Esophagus squamous epithelium (tissue), 5 donors: ENCODE data around the gene KCTD12. TPM values are rescaled to one million over a fixed set of nuclear protein-coding genes. Genes with fewer than 3 reads are reported as not detected.
A peak's percentile ranks its signal among the peaks of the same experiment; 100 is the strongest.

Experiments used
- DNase-seq: peaks from one replicate; lab custom pipeline; 2025; lab: John Stamatoyannopoulos, UW
- H3K27ac ChIP-seq, 4 donors: fragments of 200-600 bp; sonication (generic); one replicate each; pipeline ENCODE4 v1.5.1; 2016 to 2019; ENCODE audit warnings: mild to moderate bottlenecking in 1 of 4
- H3K27me3 ChIP-seq, 4 donors: fragments of 200-600 bp; sonication (generic); 1 replicate in 3 of 4; 2 replicates in 1 of 4; pipeline versions ENCODE4 v1.5.1 to v1.6.0; 2017 to 2021; ENCODE audit warnings: antibody characterized with exemption in 1 of 4
- H3K36me3 ChIP-seq, 3 donors: fragments of 200-600 bp; sonication (generic); one replicate each; pipeline ENCODE4 v1.5.1; 2016 to 2019
- H3K4me1 ChIP-seq, 3 donors: fragments of 200-600 bp; sonication (generic); one replicate each; pipeline ENCODE4 v1.5.1; 2017 to 2019
- H3K4me3 ChIP-seq, 4 donors: fragments of 200-600 bp; sonication (generic); 1 replicate in 3 of 4; 2 replicates in 1 of 4; pipeline ENCODE4 v1.5.1; 2016 to 2019; ENCODE audit warnings: mild to moderate bottlenecking in 2 of 4, moderate library complexity in 1 of 4
- H3K9me3 ChIP-seq, 3 donors: fragments of 200-600 bp; sonication (generic); one replicate each; pipeline ENCODE4 v1.5.1; 2016 to 2019
- CTCF ChIP-seq, 6 experiments: fragments of 450-650 bp in 4 of 6; fragments of 200-600 bp in 2 of 6; sonication (generic) in 2 of 6; IDR thresholded peaks; one replicate each; pipeline ENCODE4 v1.5.1; 2016 to 2019; ENCODE audit warnings: antibody characterized with exemption in 6 of 6, mild to moderate bottlenecking in 4 of 6, moderate library complexity in 4 of 6
- POLR2A ChIP-seq, 4 donors: fragments of 450-650 bp; IDR thresholded peaks; one replicate each; pipeline ENCODE4 v1.6.1; 2017; ENCODE audit warnings: antibody characterized with exemption in 4 of 4, mild to moderate bottlenecking in 4 of 4, moderate library complexity in 3 of 4
- WGBS, 2 donors: methylation state at CpG; one replicate each; pipeline ENCODE4 v1.1.5; 2018; 5-methylcytosine and 5-hydroxymethylcytosine counted together
- intact Hi-C: fragments of 100-400 bp; cut with DNase I; formaldehyde crosslinking; loops from one replicate; pipeline ENCODE4 v1.15.0; 2022
- total RNA-seq, 4 donors: library from RNA; depleted of rRNA; stranded (reverse); fragments of >200 nt; gene quantifications; one replicate each; pipeline ENCODE4 v1.1.0, GENCODE V29; 2016
- donor health status: DM: yes; HTN: yes; CAD: no.

The KCTD12 gene
- total RNA-seq, 4 donors from 2014 or later: 6.2 to 63.3 (median 23.1) TPM

- H3K27me3 ChIP-seq: peaks cover 0 to under 1% (median 0%) of the 10 kb centered on the region in 4 donors
- TF ChIP-seq CTCF (IDR thresholded peaks at IDR 0.05) (no peak), POLR2A (IDR thresholded peaks at IDR 0.05) (no peak)
- H3K9me3 ChIP-seq: no peaks in the 10 kb centered on the region
- H3K27ac ChIP-seq: peak overlapping the region in 1 of 4 donors; percentile 72
- H3K4me1 ChIP-seq: peaks cover 0 to 20% (median 13%) of the 10 kb centered on the region in 3 donors
- no peak for DNase-seq
- 77 to 83% methylated on average over 2 to 3 of the region's 3 CpGs for WGBS, 2 donors
- H3K36me3 ChIP-seq: no peaks in the 10 kb centered on the region
- intact Hi-C loops: no loop called here
- no peak overlapping the region for H3K4me3 ChIP-seq
Observed at GRCh38 chr13:76878043-76878442, 8.2 kb downstream of the KCTD12 start.

GRCh38 chr13:76875271-76875815 is 10.9 kb downstream of the KCTD12 start:
- H3K4me1 ChIP-seq: peaks cover 0 to 13% (median 13%) of the 10 kb centered on the region in 3 donors
- no peaks in the 10 kb centered on the region for H3K9me3 ChIP-seq
- no peak overlapping the region for H3K4me3 ChIP-seq
- DNase-seq: no peak
- H3K27me3 ChIP-seq: peaks cover 0 to 5% (median 0%) of the 10 kb centered on the region in 4 donors
- no peaks in the 10 kb centered on the region for H3K36me3 ChIP-seq
- intact Hi-C loops: no loop called here
- no peak for TF ChIP-seq CTCF (IDR thresholded peaks at IDR 0.05)
- TF ChIP-seq POLR2A (IDR thresholded peaks at IDR 0.05): no peak
- WGBS, 2 donors: 68 to 91% methylated on average over 3 of the region's 3 CpGs
- no peak overlapping the region for H3K27ac ChIP-seq

GRCh38 chr13:76874479-76874878 is 11.7 kb downstream of the KCTD12 start:
- Histone ChIP-seq H3K27ac (no peak overlapping the region), H3K27me3 (peaks cover 0 to 5% (median 0%) of the 10 kb centered on the region in 4 donors), H3K4me1 (peaks cover 0 to 7% (median 7%) of the 10 kb centered on the region in 3 donors), H3K4me3 (no peak overlapping the region), H3K36me3 (no peaks in the 10 kb centered on the region), H3K9me3 (no peaks in the 10 kb centered on the region)
- intact Hi-C loops: no loop called here
- no peak for TF ChIP-seq POLR2A (IDR thresholded peaks at IDR 0.05)
- no peak for TF ChIP-seq CTCF (IDR thresholded peaks at IDR 0.05)
- DNase-seq: no peak
- 67 to 85% methylated on average over 2 of the region's 2 CpGs for WGBS, 2 donors

DNA sequence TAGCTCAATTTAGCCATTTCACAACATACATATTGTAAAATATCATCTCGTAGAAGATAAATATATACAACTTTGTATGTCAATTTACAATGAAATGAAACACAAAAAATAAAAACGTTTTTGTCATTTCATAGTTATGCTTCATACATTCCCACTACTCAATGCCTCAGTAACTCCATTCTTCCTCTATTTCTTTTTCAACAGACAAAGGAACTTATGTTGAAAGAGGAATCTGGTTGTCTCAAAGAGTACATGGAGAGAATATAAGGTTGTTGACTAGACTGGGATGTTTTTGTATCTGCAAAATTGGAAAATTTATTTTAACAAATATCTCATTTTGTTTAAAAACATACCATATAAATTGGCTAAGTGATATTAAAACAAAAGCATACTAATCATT is 12.8 kb downstream of the KCTD12 start:
- intact Hi-C loops: no loop called here
- H3K9me3 ChIP-seq: no peaks in the 10 kb centered on the region
- no peak overlapping the region for H3K4me3 ChIP-seq
- no peaks in the 10 kb centered on the region for H3K36me3 ChIP-seq
- DNase-seq: no peak
- no peaks in the 10 kb centered on the region for H3K4me1 ChIP-seq
- no peak overlapping the region for H3K27ac ChIP-seq
- peaks cover 0 to 5% (median 0%) of the 10 kb centered on the region in 4 donors for H3K27me3 ChIP-seq
- WGBS, 2 donors: 69 to 71% methylated on average over 2 of the region's 2 CpGs
- TF ChIP-seq POLR2A (IDR thresholded peaks at IDR 0.05) (no peak), CTCF (IDR thresholded peaks at IDR 0.05) (no peak)

DNA sequence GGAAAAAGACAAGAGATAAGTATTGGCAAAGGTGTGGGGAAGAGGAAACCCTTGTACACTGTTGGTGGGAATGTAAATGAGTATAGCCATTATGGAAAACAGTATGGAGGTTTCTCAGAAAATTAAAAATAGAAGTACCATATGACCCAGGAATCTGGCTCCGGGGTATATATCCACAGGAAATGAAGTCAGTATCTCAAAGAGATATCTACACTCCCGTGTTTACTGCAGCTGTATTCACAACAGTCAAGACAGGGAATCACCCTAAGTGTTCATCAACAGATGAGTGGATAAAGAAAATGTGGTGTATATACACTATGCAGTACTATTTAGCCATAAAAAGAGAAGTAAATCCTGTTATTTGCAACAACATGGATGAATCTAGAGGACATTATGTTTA is 13.5 kb downstream of the KCTD12 start:
- Histone ChIP-seq H3K36me3 (no peaks in the 10 kb centered on the region), H3K4me3 (no peak overlapping the region), H3K9me3 (no peaks in the 10 kb centered on the region), H3K4me1 (no peaks in the 10 kb centered on the region), H3K27me3 (peaks cover 0 to 5% (median 0%) of the 10 kb centered on the region in 4 donors), H3K27ac (no peak overlapping the region)
- DNase-seq: no peak
- no peak for TF ChIP-seq POLR2A (IDR thresholded peaks at IDR 0.05)
- no peak for TF ChIP-seq CTCF (IDR thresholded peaks at IDR 0.05)
- WGBS, 2 donors: 42 to 67% methylated on average over 2 of the region's 2 CpGs
- intact Hi-C loops: no loop called here
